WI38 (cell line): ENCODE data around the gene NHERF2.
"Not testable (repeated sequence)": the region's sequence is repeated elsewhere in the genome, so short reads cannot be mapped to it uniquely, and the experiment has no call there.

ENCODE experiments used
- H3K4me3 ChIP-seq: 2 replicates; pipeline ENCODE4 v1.5.1; 2011; ENCODE audit warnings: low read depth, mild to moderate bottlenecking, control low read depth, low read length
- TF ChIP-seq, protein P1 (sequence below): IDR thresholded peaks from 2 replicates; pipeline ENCODE4 v1.5.1; 2012; ENCODE audit warnings: low read depth, mild to moderate bottlenecking, control low read depth, low read length

NHERF2 gene

DNA sequence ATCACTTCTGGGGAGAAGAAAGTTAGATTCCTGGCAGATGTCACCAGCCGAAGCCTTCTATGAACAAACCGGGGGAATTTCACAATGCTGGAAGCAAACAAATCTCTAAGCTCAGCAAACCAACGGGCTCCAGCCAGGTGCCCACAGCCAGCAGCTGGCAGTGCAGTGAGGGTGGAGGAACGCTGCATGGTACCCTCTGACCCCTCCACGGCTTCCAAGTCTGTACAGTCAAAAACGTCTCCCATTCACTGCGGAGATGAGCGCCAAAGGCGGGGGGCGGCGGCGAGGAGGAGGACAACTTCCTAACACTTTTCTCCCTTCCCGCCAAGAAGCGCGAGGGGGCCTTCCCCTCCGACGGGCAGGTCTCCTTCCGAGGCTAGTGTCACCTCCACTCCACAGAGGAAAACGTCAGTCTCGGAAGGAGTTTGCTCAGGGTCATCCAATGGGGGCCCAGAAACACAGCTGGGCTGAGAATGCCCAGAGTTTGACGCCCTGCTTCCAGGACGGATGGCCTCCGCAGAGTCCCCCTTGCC, 18.0 kb upstream of the NHERF2 start:
- TF ChIP-seq, protein P1, sequence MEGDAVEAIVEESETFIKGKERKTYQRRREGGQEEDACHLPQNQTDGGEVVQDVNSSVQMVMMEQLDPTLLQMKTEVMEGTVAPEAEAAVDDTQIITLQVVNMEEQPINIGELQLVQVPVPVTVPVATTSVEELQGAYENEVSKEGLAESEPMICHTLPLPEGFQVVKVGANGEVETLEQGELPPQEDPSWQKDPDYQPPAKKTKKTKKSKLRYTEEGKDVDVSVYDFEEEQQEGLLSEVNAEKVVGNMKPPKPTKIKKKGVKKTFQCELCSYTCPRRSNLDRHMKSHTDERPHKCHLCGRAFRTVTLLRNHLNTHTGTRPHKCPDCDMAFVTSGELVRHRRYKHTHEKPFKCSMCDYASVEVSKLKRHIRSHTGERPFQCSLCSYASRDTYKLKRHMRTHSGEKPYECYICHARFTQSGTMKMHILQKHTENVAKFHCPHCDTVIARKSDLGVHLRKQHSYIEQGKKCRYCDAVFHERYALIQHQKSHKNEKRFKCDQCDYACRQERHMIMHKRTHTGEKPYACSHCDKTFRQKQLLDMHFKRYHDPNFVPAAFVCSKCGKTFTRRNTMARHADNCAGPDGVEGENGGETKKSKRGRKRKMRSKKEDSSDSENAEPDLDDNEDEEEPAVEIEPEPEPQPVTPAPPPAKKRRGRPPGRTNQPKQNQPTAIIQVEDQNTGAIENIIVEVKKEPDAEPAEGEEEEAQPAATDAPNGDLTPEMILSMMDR, result no peak

DNA sequence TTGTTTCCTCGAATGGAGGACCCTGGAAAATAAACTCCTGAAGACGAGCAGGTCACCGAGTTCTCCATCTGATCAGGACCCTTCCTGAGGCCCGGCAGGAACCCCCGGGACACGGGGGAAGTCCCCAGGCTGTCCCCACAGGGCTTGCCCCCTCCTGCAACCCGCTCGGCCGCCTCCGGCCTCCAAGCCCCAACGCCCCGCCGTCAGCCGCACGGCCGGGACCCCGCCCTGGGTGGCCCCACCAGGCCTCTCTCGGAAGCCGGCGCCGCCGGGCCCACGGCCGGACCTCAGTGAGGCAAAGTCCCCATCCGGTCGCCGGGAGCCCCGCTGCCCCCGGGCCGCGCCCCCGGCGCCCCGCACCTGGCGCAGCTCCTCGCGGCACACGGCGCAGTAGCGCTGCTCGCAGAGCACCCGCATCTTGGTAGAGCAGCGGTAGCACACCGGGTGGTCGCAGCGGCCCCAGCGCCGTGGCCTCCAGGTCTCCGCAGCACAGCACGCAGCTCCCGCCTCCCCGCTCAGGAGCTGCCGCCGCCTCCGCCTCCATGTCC, 17.5 kb upstream of the NHERF2 start:
- H3K4me3 ChIP-seq, result peak overlapping the region; percentile 84
- TF ChIP-seq, protein P1, result no peak

More for the DNA sequence above, 18.0 kb upstream of the NHERF2 start:
- H3K4me3 ChIP-seq, result peak overlapping the region; percentile 84

GRCh38 chr16:2009791-2010510, 16.8 kb upstream of the NHERF2 start, which contains the start of gene ZNF598:
Gene ZNF598 (minus strand): TSS chr16:2009821.
- H3K4me3 ChIP-seq, result peak within 1 kb of the TSS; percentile 84
- TF ChIP-seq, protein P1, result no peak

DNA sequence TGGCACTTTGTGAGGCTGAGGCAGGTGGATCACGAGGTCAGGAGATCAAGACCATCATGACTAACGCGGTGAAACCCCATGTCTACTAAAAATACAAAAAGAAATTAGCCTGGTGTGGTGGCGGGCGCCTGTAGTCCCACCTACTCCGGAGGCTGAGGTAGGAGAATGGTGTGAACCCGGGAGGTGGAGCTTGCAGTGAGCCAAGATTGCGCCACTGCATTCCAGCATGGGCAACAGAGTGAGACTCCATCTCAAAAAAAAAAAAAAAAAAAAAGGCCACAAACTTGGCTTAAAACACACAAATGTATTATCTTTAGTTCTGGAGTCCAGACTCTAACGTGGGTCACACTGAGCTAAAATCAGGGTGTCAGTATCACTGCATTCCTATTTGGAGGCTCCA, 15.0 kb upstream of the NHERF2 start:
- H3K4me3 ChIP-seq, result not testable (repeated sequence)

GRCh38 chr16:2013527-2013926, 13.2 kb upstream of the NHERF2 start:
- TF ChIP-seq, protein P1, result no peak
- H3K4me3 ChIP-seq, result no peak overlapping the region

- TF ChIP-seq, protein P1, result no peak
- no peak overlapping the region for H3K4me3 ChIP-seq
Observed at GRCh38 chr16:2015117-2015946, 11.4 kb upstream of the NHERF2 start.

GRCh38 chr16:2015947-2016208, 10.8 kb upstream of the NHERF2 start:
- TF ChIP-seq, protein P1, result no peak
- no peak overlapping the region for H3K4me3 ChIP-seq
